ENCODE measurements around the gene LRRC4B.

- TF ChIP-seq CTCF (IDR thresholded peaks at IDR 0.05 in 4 of 5, conservative IDR thresholded peaks at IDR 0.05 in 1 of 5) (peak in 2 of 5 experiments; percentile 8 to 21), POLR2A (IDR thresholded peaks at IDR 0.05) (no peak)
Measured at GRCh38 chr19:50607874-50608785, 39.9 kb upstream of the LRRC4B start.

All from gastrocnemius medialis (tissue), 4 donors.